Liver (tissue), 3 donors: ENCODE results near the gene MAP3K19.

Experiments used
- CTCF ChIP-seq: fragments of 150-350 bp; IDR thresholded peaks from 2 replicates; pipeline ENCODE4 v1.5.1; 2017; ENCODE audit warnings: improper control_type of control experiment, low read depth, low read length; ENCODE audit not compliant: missing input control
- JUND ChIP-seq, 2 donors: IDR thresholded peaks; 2 replicates each; pipeline ENCODE4 v1.6.1; 2016; ENCODE audit warnings: antibody characterized with exemption in 2 of 2
- RAD21 ChIP-seq, 2 donors: IDR thresholded peaks; 2 replicates each; pipeline ENCODE4 v1.6.1; 2016; ENCODE audit warnings: antibody characterized with exemption in 2 of 2, mild to moderate bottlenecking in 2 of 2
- donor health status: healthy.
- donor health status: healthy.

GRCh38 chr2:134919341-134920210 lies 127.7 kb downstream of the MAP3K19 start:
- TF ChIP-seq JUND (IDR thresholded peaks at IDR 0.05) (no peak), CTCF (no peak), RAD21 (IDR thresholded peaks at IDR 0.05) (no peak)
